Uterus (tissue), 2 donors: ENCODE results near the gene MED23.
"Not testable (repeated sequence)": the region's sequence is repeated elsewhere in the genome, so short reads cannot be mapped to it uniquely, and the experiment has no call there.

Experiments used
- POLR2A ChIP-seq, 2 donors: fragments of 450-650 bp; IDR thresholded peaks; one replicate each; pipeline ENCODE4 v1.6.1; 2016; ENCODE audit warnings: antibody characterized with exemption in 2 of 2, mild to moderate bottlenecking in 1 of 2, moderate library complexity in 1 of 2
- TF ChIP-seq, protein P1 (sequence below), 4 experiments: fragments of 200-600 bp in 2 of 4; fragments of 450-650 bp in 2 of 4; sonication (generic) in 2 of 4; IDR thresholded peaks; one replicate each; pipeline ENCODE4 v1.5.1; 2016 to 2019; ENCODE audit warnings: antibody characterized with exemption in 4 of 4, mild to moderate bottlenecking in 2 of 4, moderate library complexity in 1 of 4

DNA sequence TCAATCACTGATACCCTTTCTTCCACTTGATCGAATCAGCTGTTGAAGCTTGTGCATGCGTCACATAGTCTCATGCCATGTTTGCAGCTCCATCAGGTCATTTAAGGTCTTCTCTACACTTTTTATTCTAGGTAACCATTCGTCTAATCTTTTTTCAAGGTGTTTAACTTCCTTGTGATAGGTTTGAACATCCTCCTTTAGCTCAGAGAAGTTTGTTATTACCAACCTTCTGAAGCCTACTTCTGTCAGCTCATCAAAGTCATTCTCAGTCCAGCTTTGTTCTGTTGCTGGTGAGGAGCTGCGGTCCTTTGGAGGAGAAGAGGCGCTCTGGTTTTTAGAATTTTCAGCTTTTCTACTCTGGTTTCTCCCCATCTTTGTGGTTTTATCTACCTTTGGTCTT is 97.1 kb downstream of the MED23 start:
- TF ChIP-seq, protein P1, sequence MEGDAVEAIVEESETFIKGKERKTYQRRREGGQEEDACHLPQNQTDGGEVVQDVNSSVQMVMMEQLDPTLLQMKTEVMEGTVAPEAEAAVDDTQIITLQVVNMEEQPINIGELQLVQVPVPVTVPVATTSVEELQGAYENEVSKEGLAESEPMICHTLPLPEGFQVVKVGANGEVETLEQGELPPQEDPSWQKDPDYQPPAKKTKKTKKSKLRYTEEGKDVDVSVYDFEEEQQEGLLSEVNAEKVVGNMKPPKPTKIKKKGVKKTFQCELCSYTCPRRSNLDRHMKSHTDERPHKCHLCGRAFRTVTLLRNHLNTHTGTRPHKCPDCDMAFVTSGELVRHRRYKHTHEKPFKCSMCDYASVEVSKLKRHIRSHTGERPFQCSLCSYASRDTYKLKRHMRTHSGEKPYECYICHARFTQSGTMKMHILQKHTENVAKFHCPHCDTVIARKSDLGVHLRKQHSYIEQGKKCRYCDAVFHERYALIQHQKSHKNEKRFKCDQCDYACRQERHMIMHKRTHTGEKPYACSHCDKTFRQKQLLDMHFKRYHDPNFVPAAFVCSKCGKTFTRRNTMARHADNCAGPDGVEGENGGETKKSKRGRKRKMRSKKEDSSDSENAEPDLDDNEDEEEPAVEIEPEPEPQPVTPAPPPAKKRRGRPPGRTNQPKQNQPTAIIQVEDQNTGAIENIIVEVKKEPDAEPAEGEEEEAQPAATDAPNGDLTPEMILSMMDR (IDR thresholded peaks at IDR 0.05): not testable (repeated sequence)
- TF ChIP-seq POLR2A (IDR thresholded peaks at IDR 0.05): not testable (repeated sequence)
